DMS153 treated with DMSO at 0.1 percent for 48 hours (cell line): Measurements from ENCODE around the gene LIN7C.
"Not testable (repeated sequence)": the region's sequence is repeated elsewhere in the genome, so short reads cannot be mapped to it uniquely, and the experiment has no call there.

Experiments
- DNase-seq: peaks from one replicate; lab custom pipeline; 2025; ENCODE audit not compliant: unreplicated experiment; lab: John Stamatoyannopoulos, UW

LIN7C gene

GRCh38 chr11:27506200-27507182 lies at the start of gene LIN7C:
TSS of gene LIN7C (minus strand) at chr11:27506769. CDS start at chr11:27506752, 17 bp downstream.
- peak; percentile 91 for DNase-seq

- no peak for DNase-seq
Observed at GRCh38 chr11:27555264-27555663, 48.7 kb upstream of the LIN7C start.

GRCh38 chr11:27553186-27553585 lies 46.6 kb upstream of the LIN7C start:
- no peak for DNase-seq

- no peak for DNase-seq
Observed at GRCh38 chr11:27552341-27552740, 45.8 kb upstream of the LIN7C start.

- DNase-seq: no peak
Observed at GRCh38 chr11:27551127-27551526, 44.6 kb upstream of the LIN7C start.

- no peak for DNase-seq
Observed at GRCh38 chr11:27545946-27546345, 39.4 kb upstream of the LIN7C start.

- DNase-seq: no peak
Observed at GRCh38 chr11:27545035-27545434, 38.5 kb upstream of the LIN7C start.

- no peak for DNase-seq
Observed at GRCh38 chr11:27541790-27542189, 35.2 kb upstream of the LIN7C start.

GRCh38 chr11:27540051-27540450 lies 33.5 kb upstream of the LIN7C start:
- DNase-seq: no peak

GRCh38 chr11:27535103-27535502 lies 28.5 kb upstream of the LIN7C start:
- no peak for DNase-seq

GRCh38 chr11:27532652-27533325 lies 26.2 kb upstream of the LIN7C start:
- no peak for DNase-seq

- no peak for DNase-seq
Observed at GRCh38 chr11:27528712-27529111, 22.1 kb upstream of the LIN7C start.

GRCh38 chr11:27526535-27526934 lies 20.0 kb upstream of the LIN7C start:
- no peak for DNase-seq

- DNase-seq: no peak
Observed at GRCh38 chr11:27525824-27526516, 19.4 kb upstream of the LIN7C start.

- no peak for DNase-seq
Observed at GRCh38 chr11:27524155-27524554, 17.6 kb upstream of the LIN7C start.

- no peak for DNase-seq
Observed at GRCh38 chr11:27520226-27520625, 13.7 kb upstream of the LIN7C start.

- no peak for DNase-seq
Observed at GRCh38 chr11:27518518-27518917, 11.9 kb upstream of the LIN7C start.

GRCh38 chr11:27517490-27517889 lies 10.9 kb upstream of the LIN7C start:
- not testable (repeated sequence) for DNase-seq

GRCh38 chr11:27514558-27514957 lies 8.0 kb upstream of the LIN7C start:
- DNase-seq: no peak

GRCh38 chr11:27514076-27514475 lies 7.5 kb upstream of the LIN7C start:
- no peak for DNase-seq

- DNase-seq: no peak
Observed at GRCh38 chr11:27513389-27513788, 6.8 kb upstream of the LIN7C start.

GRCh38 chr11:27512238-27512637 lies 5.7 kb upstream of the LIN7C start:
- no peak for DNase-seq
